Subcutaneous abdominal adipose tissue (tissue), 5 donors: ENCODE data around the gene PTH2.

Experiments
- H3K27ac ChIP-seq: one replicate; pipeline ENCODE4 v1.7.0; 2013; ENCODE audit warnings: low read depth, mild to moderate bottlenecking, inconsistent platforms, low read length, moderate library complexity
- H3K27me3 ChIP-seq, 5 donors: one replicate each; pipeline ENCODE4 v1.7.0; 2013; ENCODE audit warnings: low read length in 5 of 5, inconsistent platforms in 1 of 5; ENCODE audit not compliant: control insufficient read depth in 5 of 5, insufficient read depth in 4 of 5
- H3K36me3 ChIP-seq, 5 donors: one replicate each; pipeline ENCODE4 v1.7.0; 2013; ENCODE audit warnings: low read length in 5 of 5; ENCODE audit not compliant: control insufficient read depth in 5 of 5, insufficient read depth in 5 of 5
- H3K4me1 ChIP-seq, 5 donors: one replicate each; pipeline ENCODE4 v1.7.0; 2013; ENCODE audit warnings: low read length in 5 of 5, mild to moderate bottlenecking in 3 of 5, moderate library complexity in 1 of 5; ENCODE audit not compliant: control insufficient read depth in 5 of 5, insufficient read depth in 5 of 5
- H3K4me3 ChIP-seq, 5 donors: one replicate each; pipeline ENCODE4 v1.7.0; 2013; ENCODE audit warnings: low read length in 5 of 5, low read depth in 1 of 5
- H3K9ac ChIP-seq, 5 donors: one replicate each; pipeline ENCODE4 v1.7.0; 2013; ENCODE audit warnings: low read length in 5 of 5, mild to moderate bottlenecking in 4 of 5, moderate library complexity in 3 of 5
- H3K9me3 ChIP-seq, 5 donors: one replicate each; pipeline ENCODE4 v1.7.0; 2013; ENCODE audit warnings: low read length in 5 of 5; ENCODE audit not compliant: control insufficient read depth in 5 of 5
- donor health status: healthy.
- donor health status: healthy.
- donor health status: healthy.
- donor health status: healthy.
- donor health status: healthy.

Gene PTH2

GRCh38 chr19:49423071-49423984 is at the start of gene PTH2:
Gene PTH2 (minus strand): TSS chr19:49423441. CDS start chr19:49423339, 102 bp downstream.
- H3K4me3 ChIP-seq: peak within 1 kb of the TSS in 4 of 5 donors; percentile 22 to 54 (median 40)
- no peaks in the 10 kb centered on the region for H3K9me3 ChIP-seq
- H3K4me1 ChIP-seq: peaks cover 0 to 37% (median 27%) of the 10 kb centered on the region in 5 donors
- H3K9ac ChIP-seq: peak within 1 kb of the TSS in 1 of 5 donors; percentile 16
- peaks cover 53 to 84% (median 76%) of the 10 kb centered on the region in 5 donors for H3K27me3 ChIP-seq
- H3K27ac ChIP-seq: no peak within 1 kb of the TSS
- no peaks in the 10 kb centered on the region for H3K36me3 ChIP-seq

- Histone ChIP-seq H3K36me3 (peaks cover 0 to 5% (median 3%) of the 10 kb centered on the region in 5 donors), H3K9me3 (no peaks in the 10 kb centered on the region), H3K9ac (peak overlapping the region in 1 of 5 donors; percentile 30), H3K27me3 (peaks cover 0 to 2% (median 0%) of the 10 kb centered on the region in 5 donors), H3K27ac (no peak overlapping the region), H3K4me1 (peaks cover 1 to 45% (median 26%) of the 10 kb centered on the region in 5 donors), H3K4me3 (no peak overlapping the region)
Observed at GRCh38 chr19:49472936-49473335, 49.7 kb upstream of the PTH2 start.

- Histone ChIP-seq H3K4me3 (no peak overlapping the region), H3K27me3 (peaks cover 0 to 2% (median 0%) of the 10 kb centered on the region in 5 donors), H3K9me3 (no peaks in the 10 kb centered on the region), H3K36me3 (peaks cover 0 to 18% (median 11%) of the 10 kb centered on the region in 5 donors), H3K4me1 (peaks cover 1 to 42% (median 26%) of the 10 kb centered on the region in 5 donors), H3K27ac (no peak overlapping the region), H3K9ac (no peak overlapping the region)
Observed at GRCh38 chr19:49470615-49470978, 47.4 kb upstream of the PTH2 start.

GRCh38 chr19:49469828-49470614 is 46.8 kb upstream of the PTH2 start:
- H3K4me3 ChIP-seq: no peak overlapping the region
- H3K27ac ChIP-seq: no peak overlapping the region
- H3K4me1 ChIP-seq: peaks cover 1 to 41% (median 26%) of the 10 kb centered on the region in 5 donors
- H3K36me3 ChIP-seq: peaks cover 0 to 23% (median 16%) of the 10 kb centered on the region in 5 donors
- no peaks in the 10 kb centered on the region for H3K9me3 ChIP-seq
- peaks cover 0 to 2% (median 0%) of the 10 kb centered on the region in 5 donors for H3K27me3 ChIP-seq
- H3K9ac ChIP-seq: no peak overlapping the region

- H3K4me1 ChIP-seq: peaks cover 1 to 35% (median 19%) of the 10 kb centered on the region in 5 donors
- H3K27ac ChIP-seq: peak overlapping the region; percentile 41
- peak overlapping the region in 1 of 5 donors; percentile 17 for H3K4me3 ChIP-seq
- no peaks in the 10 kb centered on the region for H3K9me3 ChIP-seq
- no peak overlapping the region for H3K9ac ChIP-seq
- peaks cover 0 to 2% (median 0%) of the 10 kb centered on the region in 5 donors for H3K27me3 ChIP-seq
- H3K36me3 ChIP-seq: peaks cover 0 to 33% (median 25%) of the 10 kb centered on the region in 5 donors
Observed at GRCh38 chr19:49468746-49469447, 45.7 kb upstream of the PTH2 start.

- H3K27ac ChIP-seq: peak overlapping the region; percentile 41
Observed at GRCh38 chr19:49468199-49468598, 45.0 kb upstream of the PTH2 start.

GRCh38 chr19:49465371-49465770 is 42.1 kb upstream of the PTH2 start:
- Histone ChIP-seq H3K36me3 (peaks cover 0 to 50% (median 28%) of the 10 kb centered on the region in 5 donors), H3K9ac (no peak overlapping the region), H3K27ac (no peak overlapping the region)

More at GRCh38 chr19:49468199-49468598, 45.0 kb upstream of the PTH2 start:
- H3K4me1 ChIP-seq: peaks cover 1 to 29% (median 15%) of the 10 kb centered on the region in 5 donors
- no peak overlapping the region for H3K9ac ChIP-seq
- peaks cover 0 to 36% (median 28%) of the 10 kb centered on the region in 5 donors for H3K36me3 ChIP-seq
- peaks cover 0 to 2% (median 0%) of the 10 kb centered on the region in 5 donors for H3K27me3 ChIP-seq
- H3K4me3 ChIP-seq: no peak overlapping the region
- H3K9me3 ChIP-seq: no peaks in the 10 kb centered on the region

GRCh38 chr19:49463960-49464740 is 40.9 kb upstream of the PTH2 start:
- H3K9ac ChIP-seq: no peak overlapping the region
- no peaks in the 10 kb centered on the region for H3K9me3 ChIP-seq
- no peak overlapping the region for H3K4me3 ChIP-seq
- no peak overlapping the region for H3K27ac ChIP-seq
- no peaks in the 10 kb centered on the region for H3K27me3 ChIP-seq
- peaks cover 0 to 15% (median 7%) of the 10 kb centered on the region in 5 donors for H3K4me1 ChIP-seq
- H3K36me3 ChIP-seq: peaks cover 0 to 59% (median 31%) of the 10 kb centered on the region in 5 donors

More at GRCh38 chr19:49465371-49465770, 42.1 kb upstream of the PTH2 start:
- H3K9me3 ChIP-seq: no peaks in the 10 kb centered on the region
- peaks cover 0 to 23% (median 15%) of the 10 kb centered on the region in 5 donors for H3K4me1 ChIP-seq
- no peaks in the 10 kb centered on the region for H3K27me3 ChIP-seq
- no peak overlapping the region for H3K4me3 ChIP-seq

- H3K9ac ChIP-seq: no peak overlapping the region
- peaks cover 0 to 55% (median 31%) of the 10 kb centered on the region in 5 donors for H3K36me3 ChIP-seq
- H3K4me1 ChIP-seq: peaks cover 4 to 21% (median 13%) of the 10 kb centered on the region in 5 donors
- H3K27ac ChIP-seq: no peak overlapping the region
- no peak overlapping the region for H3K4me3 ChIP-seq
- no peaks in the 10 kb centered on the region for H3K27me3 ChIP-seq
- no peaks in the 10 kb centered on the region for H3K9me3 ChIP-seq
Observed at GRCh38 chr19:49462492-49462891, 39.3 kb upstream of the PTH2 start.
